HG03097 (cell line): Measurements from ENCODE around the gene FAM53B.

Experiments
- ATAC-seq: cut with Tn5 transposase; IDR thresholded peaks from one replicate; pipeline ENCODE4 v1.9.1; 2021; ENCODE audit not compliant: unreplicated experiment, low FRiP score

Gene FAM53B

DNA sequence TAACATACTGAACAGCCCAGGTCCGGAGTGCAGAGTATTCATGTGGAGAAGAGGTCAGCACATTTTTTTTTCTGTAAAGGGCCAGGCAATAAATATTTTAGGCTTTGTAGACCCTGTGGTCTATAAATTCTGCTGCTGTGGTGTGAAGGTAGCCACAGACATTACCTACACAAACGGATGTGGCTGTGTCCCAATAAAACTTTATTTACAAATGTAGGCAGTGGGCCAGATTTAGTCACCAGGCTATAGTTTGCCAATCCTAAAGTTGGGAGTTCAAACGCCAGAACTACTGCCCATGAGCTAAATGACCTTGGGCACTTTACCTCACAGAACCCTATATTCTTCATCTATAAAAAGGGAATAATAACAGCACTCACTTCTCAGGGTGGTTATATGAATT is 13.4 kb downstream of the FAM53B start:
- ATAC-seq, result no peak

DNA sequence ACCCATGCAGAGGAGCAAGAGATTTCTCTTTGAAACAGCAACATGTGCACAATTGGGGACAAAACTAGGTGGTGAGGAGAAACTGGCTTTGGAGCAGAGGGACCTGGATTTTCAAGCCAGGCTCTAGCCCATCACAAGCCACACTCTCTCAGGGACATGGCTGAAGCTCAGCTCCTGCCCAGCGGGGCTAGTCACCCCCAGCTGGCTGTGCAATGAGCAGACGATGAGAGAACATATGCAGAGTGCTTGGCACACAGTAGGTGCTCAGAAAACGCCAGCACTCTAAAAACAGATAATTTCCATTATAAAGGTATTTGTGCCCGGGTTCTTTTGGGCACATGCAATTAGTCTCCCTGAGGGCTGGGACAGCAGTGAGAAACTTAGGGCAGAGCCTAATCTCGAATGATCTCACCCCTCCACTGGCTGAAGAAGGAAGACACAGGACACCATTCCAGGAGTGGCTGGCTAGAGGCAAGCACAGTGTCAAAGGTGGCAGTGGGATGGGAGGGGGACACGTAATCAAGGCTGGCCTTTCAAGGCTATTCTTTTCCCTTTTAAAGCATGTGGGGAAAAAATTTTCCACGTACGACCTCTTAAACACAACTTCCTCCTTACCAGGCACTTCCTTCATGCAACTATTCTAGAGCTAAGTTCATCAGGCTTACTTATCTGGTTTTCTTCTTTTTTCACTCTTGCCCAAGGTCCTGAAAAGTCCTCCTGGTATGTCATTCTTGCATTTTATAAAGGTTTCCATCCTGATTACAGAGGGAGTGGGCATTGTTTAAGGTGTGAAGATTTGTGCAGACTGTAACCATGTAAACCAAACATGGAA is 15.1 kb downstream of the FAM53B start:
- ATAC-seq, result no peak

DNA sequence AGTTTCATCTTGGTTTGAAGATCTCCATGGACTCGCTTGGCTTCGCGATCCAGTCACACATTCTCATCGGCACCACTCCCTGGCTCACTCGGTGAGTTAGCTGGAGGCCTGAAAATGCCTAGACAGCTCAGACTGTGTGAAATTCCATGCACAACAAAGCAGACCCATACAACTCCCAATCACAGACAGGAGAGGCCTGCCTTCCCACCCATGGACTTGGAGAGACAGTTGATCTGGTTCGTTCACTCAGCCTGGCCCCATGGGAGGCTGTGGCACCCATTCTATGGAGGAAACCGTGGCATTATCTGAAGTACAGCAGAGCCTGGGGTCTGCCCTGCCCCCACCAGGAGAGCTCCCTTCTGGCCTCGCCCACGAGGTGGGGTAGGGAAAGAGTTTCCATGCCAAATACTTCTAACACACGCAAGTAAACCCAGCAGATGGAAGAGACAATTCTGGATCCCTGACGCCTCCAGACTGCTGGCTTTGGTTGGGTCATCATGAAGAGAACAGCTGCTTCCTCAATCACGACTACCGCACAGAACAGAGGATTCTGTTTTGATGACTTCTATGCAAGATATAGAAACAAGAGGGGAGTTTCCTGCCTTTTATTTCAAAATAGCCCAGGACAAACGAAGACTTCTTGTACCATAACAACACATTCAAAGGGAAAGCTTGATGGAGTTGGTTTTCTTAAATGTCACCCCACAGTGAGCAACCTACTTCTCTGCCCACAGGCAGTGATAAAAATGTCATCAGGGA is 15.9 kb downstream of the FAM53B start:
- no peak for ATAC-seq

DNA sequence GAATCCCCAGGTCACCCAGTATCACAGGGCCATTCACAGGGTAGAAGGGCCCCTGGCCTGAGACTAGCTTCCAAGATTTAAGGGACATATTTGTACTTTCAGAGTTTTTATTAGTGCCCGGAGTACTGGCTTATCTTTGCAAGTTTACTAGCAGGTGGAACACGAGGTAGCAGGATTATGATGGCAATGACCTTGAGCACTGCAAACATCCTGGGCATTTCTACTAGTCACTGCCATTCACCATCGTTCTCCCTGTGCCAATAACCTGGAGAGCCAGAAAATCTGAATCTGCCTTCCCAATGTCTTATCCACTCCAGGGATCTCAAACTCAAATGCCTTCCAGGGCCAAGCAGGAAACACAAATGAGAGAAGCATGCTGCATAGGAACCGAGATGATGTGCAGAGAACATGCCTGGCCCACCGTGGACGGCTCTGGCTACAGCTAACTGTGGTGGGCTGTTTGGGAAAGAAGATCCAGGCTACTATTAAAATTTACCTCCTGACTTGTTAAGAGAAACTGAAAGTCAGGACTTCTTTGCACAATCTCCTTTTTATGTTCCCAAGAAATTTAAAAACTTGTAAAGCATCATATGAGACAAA is 16.7 kb downstream of the FAM53B start:
- no peak for ATAC-seq

DNA sequence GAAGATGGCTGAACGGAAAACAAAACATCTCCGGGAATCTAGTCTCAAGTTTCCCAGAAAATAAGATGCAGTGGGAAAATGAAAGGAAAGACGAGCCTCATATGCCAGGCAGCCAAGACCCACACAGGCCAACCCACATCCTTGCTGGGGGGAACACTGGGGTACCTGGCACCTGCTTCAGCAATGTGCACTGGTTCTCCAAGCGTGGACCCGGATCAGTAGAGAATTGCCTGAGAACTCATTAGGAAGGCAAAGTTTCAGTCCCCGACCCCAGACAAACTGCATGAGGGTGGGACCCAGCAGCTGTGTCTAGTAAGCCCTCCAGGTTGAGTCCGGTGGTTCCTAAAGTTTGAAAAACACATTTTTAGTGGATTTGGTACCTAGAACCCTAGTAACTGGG is 18.4 kb downstream of the FAM53B start:
- ATAC-seq, result no peak

DNA sequence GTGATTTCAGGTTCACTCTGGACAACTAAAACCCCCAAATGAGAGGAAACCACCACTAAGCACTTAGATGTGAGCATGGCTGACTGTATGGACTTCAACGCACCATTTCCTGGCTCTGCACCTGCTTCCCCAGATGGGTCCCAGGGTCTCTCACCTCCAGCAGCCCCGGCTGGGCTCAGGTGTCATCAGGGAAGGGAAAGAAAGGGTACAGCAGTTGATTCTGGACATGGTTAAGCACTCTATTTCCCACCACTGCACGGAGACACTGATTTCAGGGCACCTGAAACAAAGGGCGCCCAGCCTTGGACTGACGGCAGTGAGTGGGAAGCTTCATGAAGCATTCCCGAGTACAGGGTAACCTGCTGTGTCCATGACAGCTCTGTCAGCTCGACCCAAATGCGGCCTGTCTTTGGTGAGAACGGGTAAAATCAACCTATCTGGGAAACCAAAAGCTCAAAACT is 19.0 kb downstream of the FAM53B start:
- ATAC-seq, result no peak

DNA sequence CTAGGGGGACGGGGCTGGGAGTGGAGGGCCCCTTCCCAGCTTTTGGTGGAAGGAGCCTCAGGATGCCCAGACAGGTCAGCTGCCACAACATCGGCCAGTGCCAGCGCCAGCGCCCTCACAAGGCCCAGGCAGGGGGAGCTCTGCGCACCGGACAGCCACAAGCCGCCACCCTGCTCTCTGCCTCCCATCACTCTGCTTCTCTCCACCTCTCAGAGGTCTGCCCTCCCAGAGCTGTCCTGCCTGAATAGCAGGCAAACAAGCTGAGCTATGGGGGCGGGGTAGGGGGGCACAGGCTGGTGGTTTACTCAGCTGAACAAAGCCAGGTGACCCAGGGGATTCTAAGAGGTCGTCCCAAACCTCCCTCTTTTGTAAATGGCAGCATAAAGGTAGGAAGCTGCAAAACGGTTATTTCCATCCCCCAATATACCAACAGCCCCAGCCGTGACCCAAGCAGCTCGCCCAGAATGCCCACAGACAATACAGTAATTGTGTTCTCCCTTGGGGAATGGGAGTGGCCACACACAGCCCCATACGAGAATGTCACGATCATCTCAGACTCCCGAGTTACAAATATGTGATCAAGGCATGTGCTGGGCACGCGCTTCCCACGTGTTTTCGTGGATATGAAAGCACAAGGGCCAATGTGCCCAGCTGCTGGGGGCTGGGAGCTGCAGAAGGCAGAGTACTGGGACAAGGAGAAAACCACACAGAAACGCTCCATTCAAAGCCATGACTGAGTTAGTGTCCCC is 19.7 kb downstream of the FAM53B start:
- ATAC-seq, result no peak

DNA sequence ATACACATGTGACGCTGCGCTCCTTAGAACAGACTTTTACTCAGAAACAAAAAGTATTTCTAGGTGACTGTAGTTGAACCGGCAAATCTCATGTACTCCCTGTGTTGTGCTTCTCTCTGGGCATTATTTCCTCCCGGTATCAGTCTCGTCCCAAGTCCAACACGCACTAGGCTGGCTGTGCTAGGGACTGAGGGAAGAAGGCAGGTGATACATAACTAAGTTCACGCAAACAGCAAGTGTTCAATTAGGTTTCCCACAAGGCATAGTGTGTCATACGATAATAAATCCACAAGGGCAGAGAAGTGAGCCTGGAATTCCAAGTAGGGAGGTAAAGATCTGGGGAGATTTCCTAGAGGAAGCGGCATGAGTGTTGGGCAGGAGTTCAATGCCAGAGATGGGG is 20.4 kb downstream of the FAM53B start:
- no peak for ATAC-seq

DNA sequence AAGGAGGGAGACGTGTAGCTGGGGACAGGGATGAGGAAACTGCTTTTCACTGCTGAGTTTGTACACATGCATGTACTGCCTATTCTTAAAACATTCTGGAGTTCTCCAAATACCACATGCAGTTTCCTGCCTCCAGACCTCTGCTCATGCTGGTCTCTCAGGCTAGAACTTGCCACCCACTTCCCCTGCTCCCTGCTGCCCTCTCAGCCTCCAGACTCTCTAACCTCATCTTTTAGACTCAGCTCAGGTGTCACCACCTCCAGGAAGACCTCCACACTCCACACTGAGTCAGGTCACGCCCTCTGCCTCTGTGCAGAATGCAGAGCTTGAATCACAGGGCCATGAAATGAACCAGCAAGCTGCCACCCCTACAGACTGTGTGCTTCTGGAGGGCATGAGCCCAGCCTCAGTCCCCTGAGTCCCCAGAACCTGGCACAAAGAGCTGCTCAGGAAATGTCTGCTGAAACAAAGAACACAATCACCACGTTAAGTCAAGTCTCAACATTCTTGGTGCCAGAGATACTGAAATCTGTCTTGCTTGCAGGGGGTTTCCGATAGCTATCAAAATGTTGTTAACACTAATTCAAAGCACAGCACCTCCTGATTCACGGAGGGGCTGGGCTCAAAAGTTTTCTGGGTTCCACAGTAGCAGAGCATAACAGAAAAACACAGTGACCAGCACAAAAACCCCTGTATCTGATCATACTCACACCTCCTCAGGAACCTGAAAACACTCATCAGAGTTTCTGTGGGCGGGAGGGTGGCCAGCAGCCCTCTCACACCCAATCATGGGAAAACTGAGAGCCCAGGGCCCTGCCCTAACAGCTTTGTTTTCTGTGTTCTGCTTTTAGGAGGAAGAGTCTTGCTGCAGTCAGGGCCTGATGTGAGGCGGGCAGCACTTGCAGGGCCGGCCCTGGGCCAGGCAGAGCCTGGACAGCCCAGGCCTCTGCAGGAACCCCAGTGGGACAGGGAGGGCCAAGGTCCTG is 21.1 kb downstream of the FAM53B start:
- peak; percentile 55 for ATAC-seq

DNA sequence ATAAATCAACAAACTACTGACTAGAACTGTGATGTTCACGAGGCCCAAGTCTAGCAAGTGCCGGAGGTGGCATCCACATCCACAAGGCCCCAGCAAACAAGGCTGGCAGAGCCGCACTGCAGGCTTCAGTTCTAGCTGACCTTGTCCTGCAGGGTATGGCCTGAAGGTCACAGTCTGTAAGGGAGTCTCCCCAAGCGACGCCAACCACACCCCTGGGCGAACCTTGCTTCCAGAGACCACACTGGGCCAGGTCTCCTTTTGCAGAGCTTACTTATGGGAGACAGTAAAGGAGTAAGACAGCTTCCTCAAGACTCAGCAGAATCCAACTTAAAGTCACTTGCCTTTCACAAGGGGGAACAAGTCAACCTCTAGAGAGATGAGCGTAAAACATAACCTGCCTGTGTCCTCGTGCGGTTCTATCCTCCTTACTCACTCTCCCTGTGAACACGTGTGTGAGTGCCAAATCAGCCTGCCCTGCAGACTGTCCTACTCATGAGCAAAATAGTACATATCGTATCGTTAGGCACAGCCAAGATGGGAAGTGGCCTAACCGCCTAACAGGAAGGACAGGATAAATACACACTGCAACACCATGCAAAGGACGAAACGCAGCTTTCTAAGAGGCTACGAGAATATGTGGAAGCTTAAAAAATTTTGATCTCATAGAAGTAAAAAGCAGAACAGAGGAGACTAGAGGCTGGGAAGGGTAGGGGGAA is 22.7 kb downstream of the FAM53B start:
- no peak for ATAC-seq

DNA sequence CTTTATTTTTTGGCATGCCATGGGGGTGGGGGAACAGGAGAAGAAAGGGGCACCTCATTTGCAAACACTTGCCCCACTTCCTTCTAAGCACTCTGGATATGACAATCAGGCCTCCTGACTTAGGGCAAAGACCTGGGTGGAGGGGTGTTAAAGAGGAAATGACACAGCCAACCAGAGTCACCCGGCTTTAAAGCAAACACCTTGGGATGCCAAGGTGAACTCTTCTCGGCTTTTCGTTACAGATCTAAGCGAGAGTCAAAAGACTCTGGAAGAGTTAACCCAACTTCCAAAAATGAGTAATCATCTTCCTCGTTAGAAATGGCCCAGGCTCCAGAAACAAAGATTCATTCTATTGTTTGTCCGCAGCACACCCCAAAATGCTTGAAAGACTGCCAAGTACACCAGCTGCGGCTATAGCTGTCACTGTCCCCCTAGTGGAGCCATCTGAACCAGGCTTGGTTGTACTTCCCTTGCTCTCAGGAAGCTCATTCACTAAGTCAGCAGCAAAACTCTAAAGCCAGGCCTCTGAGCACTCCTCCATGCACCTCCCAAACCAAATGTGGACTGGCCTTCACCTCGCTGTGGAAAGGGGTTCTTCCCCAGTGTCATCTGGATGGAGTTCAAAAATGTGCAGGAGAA is 24.8 kb downstream of the FAM53B start:
- peak; percentile 32 for ATAC-seq

DNA sequence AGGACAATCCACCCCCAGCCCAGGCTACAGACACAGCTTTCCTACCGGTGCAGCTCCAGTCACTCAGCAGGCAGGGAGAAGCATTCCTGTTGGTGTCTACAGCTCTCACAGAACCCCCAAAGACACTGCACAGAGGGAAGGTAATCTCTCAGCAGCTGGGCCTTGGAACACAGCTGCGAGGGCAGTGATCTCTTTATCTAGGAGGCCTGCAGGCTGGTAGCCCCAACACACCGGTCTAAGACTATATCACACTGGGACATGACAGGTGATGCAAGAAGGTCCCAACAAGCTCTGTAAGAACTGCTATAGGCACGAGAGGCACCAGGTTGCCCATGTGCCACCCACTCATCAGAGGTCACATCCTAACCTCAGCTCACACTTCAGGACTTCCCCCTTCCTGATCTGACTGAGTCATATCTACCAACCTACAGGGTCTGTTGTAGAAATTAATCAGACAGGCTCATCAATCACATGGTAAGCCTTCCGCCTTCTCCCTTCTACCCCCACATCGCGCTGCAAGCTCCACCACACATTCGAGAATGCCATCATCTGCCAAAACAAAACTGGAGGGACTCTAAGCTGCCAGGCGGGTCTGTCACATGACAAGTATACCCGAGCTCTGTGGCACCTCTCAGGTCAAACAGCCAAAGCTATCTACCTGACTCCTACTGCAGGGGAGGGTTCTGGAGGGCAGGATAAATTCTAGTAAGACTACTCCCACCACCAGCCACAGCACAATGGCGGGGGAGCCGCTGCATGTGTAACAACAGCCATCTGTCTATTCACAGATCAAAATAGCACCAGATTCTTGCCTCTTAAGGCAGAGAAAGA is 26.1 kb downstream of the FAM53B start:
- peak; percentile 55 for ATAC-seq

DNA sequence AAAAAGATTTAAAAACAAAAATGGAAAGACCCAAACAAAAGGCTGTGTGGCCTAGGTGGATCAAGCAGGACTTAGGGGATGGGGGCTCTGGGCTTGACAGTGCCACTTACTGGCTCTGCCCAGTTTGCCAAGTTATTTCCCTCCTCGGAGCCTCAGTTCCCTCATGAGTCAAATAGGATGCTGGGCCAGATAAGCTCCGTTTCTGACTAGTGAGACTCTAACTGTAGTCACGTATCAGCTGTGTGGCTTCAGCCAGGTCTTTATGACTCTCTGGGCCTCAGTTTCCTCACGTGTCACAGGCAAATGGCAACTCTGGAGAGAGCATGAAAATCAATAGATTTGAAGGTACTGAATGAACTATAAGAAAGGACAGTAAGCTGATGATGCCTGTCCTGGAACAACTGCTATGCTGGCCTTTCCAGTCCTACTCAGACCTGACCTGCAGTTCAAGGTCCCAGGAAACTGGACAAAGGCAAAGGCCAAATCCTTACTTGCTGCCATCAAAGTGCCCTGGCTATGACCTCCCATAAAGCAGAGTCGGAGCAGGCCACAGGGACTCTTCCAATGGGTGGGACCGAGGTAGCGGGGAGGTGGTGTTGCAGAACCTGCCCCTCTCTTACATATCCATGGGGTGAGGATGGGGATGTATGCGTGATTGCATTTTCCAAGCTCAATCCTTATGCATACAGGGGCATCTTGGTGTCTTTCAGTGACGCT is 27.0 kb downstream of the FAM53B start:
- no peak for ATAC-seq

DNA sequence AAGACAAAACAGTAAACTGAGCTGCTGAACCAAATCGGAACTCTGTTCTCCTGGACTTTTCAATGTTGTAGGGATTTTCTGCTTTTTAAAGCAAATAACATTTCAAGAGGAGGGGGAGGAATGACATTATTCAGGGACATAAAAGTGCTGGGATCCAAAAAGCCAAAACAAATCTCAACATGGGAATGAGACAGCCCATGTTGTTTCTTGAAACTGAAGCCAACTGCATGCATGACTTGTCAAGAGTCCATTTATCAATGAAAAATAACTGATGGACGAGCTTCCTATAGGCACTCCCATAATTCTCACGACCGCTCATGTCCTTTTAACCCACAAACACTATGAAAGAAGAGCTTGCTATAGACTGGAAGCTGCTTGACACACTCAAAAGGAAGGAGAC is 27.8 kb downstream of the FAM53B start:
- no peak for ATAC-seq

DNA sequence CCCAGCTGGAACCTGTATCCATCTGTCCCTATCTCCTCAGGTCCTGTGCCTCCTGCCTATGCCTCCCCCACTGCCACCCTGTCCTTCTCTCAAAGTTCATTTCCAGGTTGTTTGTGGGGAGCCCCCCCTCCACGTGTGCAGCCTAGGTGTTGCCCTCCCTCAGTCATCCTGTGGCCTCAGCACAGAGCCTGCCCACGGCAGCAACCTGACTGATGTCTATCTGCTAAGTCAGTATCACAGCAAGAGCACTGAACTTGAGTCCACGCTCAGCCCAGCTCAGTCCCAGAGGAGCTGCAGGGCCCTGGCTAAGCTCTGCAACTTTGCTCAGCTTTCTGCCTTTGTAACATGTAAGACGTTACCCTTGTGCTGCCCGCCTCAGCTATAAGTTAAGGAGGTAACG is 28.7 kb downstream of the FAM53B start:
- ATAC-seq, result no peak

DNA sequence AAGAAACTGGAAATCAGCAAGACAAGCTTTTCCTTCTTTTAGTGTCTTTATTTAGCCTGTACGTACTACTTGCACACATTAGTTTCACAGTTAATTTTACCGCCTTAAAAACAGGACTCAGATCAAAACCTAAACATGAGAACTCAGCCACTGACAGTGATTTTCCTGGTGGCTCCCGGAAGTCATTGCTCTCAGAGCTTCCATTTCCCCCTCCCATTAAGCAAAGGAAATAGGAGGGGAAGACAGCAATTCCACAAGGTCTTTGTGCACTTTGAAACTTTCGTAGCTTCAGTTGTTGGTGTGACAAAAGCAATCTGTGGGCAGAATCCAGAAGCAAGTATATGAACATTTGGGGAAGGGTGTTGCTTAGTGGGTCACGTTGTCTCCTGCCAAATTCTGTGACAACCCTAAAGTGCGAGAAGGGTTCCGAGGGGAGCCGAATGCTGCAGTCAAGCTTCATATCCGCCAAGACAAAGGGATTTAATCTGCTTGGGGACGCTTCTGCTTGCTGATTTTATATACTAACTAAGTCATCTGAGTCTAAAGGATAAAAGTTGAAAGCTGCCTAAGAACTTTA is 30.4 kb downstream of the FAM53B start:
- no peak for ATAC-seq
